GM12873 (cell line): ENCODE measurements around the gene DOLK.

ENCODE experiments used
- CTCF ChIP-seq: IDR thresholded peaks from 2 replicates; pipeline ENCODE4 v1.5.1; 2012; ENCODE audit warnings: low read depth, mild to moderate bottlenecking, moderate library complexity, low read length, control low read depth; ENCODE audit not compliant: insufficient read depth; ENCODE audit errors: missing control alignments

DOLK gene

GRCh38 chr9:128908372-128908771 lies 39.0 kb downstream of the DOLK start:
- no peak for TF ChIP-seq CTCF

GRCh38 chr9:128906741-128907140 lies 40.7 kb downstream of the DOLK start:
- no peak for TF ChIP-seq CTCF

- no peak for TF ChIP-seq CTCF
These were observed 41.4 kb downstream of the DOLK start for GRCh38 chr9:128905964-128906363.

GRCh38 chr9:128903871-128904620 lies 43.4 kb downstream of the DOLK start:
- no peak for TF ChIP-seq CTCF

GRCh38 chr9:128903079-128903461 lies 44.3 kb downstream of the DOLK start:
- no peak for TF ChIP-seq CTCF

GRCh38 chr9:128902351-128903078 lies 44.9 kb downstream of the DOLK start:
- no peak for TF ChIP-seq CTCF

- no peak for TF ChIP-seq CTCF
These were observed 45.6 kb downstream of the DOLK start for GRCh38 chr9:128901822-128902221.
